Dendritic cell treated with granulocyte-macrophage colony-stimulating factor and Interleukin-4, amounts not matched to agents 40 ng/mL and 50 ng/mL, for 4 days (primary cell): ENCODE data around the gene CD40.

Source experiments
- H3K27ac Mint-ChIP-seq: one replicate; pipeline ENCODE4 v1.8.0; 2022; ENCODE audit warnings: mild to moderate bottlenecking, mixed read lengths
- H3K27me3 Mint-ChIP-seq: one replicate; pipeline ENCODE4 v1.8.0; 2022; ENCODE audit warnings: mild to moderate bottlenecking, mixed read lengths
- H3K36me3 Mint-ChIP-seq: one replicate; pipeline ENCODE4 v1.8.0; 2022; ENCODE audit warnings: low read depth, mixed read lengths
- H3K4me1 Mint-ChIP-seq: one replicate; pipeline ENCODE4 v1.8.0; 2022; ENCODE audit warnings: low read depth, mixed read lengths
- H3K4me3 Mint-ChIP-seq: one replicate; pipeline ENCODE4 v1.8.0; 2022; ENCODE audit warnings: mild to moderate bottlenecking, moderate library complexity, mixed read lengths
- H3K9me3 Mint-ChIP-seq: one replicate; pipeline ENCODE4 v1.8.0; 2022; ENCODE audit warnings: mixed read lengths
- intact Hi-C: fragments of 100-400 bp; cut with micrococcal nuclease; formaldehyde crosslinking; loops from one replicate; pipeline ENCODE4 v1.15.0; 2022

CD40 gene

GRCh38 chr20:46169245-46170171, 51.4 kb downstream of the CD40 start:
- H3K36me3 Mint-ChIP-seq, result no peaks in the 10 kb centered on the region
- no peak overlapping the region for H3K27ac Mint-ChIP-seq
- no peak overlapping the region for H3K4me3 Mint-ChIP-seq
- no peaks in the 10 kb centered on the region for H3K4me1 Mint-ChIP-seq
- H3K27me3 Mint-ChIP-seq, result peaks cover 58% of the 10 kb centered on the region
- H3K9me3 Mint-ChIP-seq, result no peaks in the 10 kb centered on the region
- intact Hi-C loops, result no loop called here

- intact Hi-C loops, result no loop called here
- no peak overlapping the region for H3K4me3 Mint-ChIP-seq
- H3K4me1 Mint-ChIP-seq, result no peaks in the 10 kb centered on the region
- no peak overlapping the region for H3K27ac Mint-ChIP-seq
- H3K9me3 Mint-ChIP-seq, result no peaks in the 10 kb centered on the region
- H3K36me3 Mint-ChIP-seq, result no peaks in the 10 kb centered on the region
- peaks cover 67% of the 10 kb centered on the region for H3K27me3 Mint-ChIP-seq
Observed at GRCh38 chr20:46171476-46171875, 53.4 kb downstream of the CD40 start.

- no peak overlapping the region for H3K27ac Mint-ChIP-seq
- H3K4me3 Mint-ChIP-seq, result no peak overlapping the region
- H3K27me3 Mint-ChIP-seq, result peaks cover 67% of the 10 kb centered on the region
- no peaks in the 10 kb centered on the region for H3K4me1 Mint-ChIP-seq
- intact Hi-C loops, result no loop called here
- H3K36me3 Mint-ChIP-seq, result no peaks in the 10 kb centered on the region
- H3K9me3 Mint-ChIP-seq, result no peaks in the 10 kb centered on the region
Observed at GRCh38 chr20:46171909-46172308, 53.8 kb downstream of the CD40 start.

- intact Hi-C loops, result no loop called here
- Mint-ChIP-seq H3K36me3 (no peaks in the 10 kb centered on the region), H3K27me3 (peaks cover 69% of the 10 kb centered on the region), H3K4me1 (no peaks in the 10 kb centered on the region), H3K27ac (no peak overlapping the region), H3K4me3 (no peak overlapping the region), H3K9me3 (no peaks in the 10 kb centered on the region)
Observed at GRCh38 chr20:46172455-46172854, 54.3 kb downstream of the CD40 start.

- H3K27me3 Mint-ChIP-seq, result peaks cover 73% of the 10 kb centered on the region
- no peak overlapping the region for H3K4me3 Mint-ChIP-seq
- intact Hi-C loops, result no loop called here
- H3K9me3 Mint-ChIP-seq, result no peaks in the 10 kb centered on the region
- no peak overlapping the region for H3K27ac Mint-ChIP-seq
- no peaks in the 10 kb centered on the region for H3K36me3 Mint-ChIP-seq
- H3K4me1 Mint-ChIP-seq, result no peaks in the 10 kb centered on the region
Observed at GRCh38 chr20:46172961-46173536, 54.9 kb downstream of the CD40 start.

- Mint-ChIP-seq H3K36me3 (no peaks in the 10 kb centered on the region), H3K4me1 (no peaks in the 10 kb centered on the region), H3K27me3 (peaks cover 80% of the 10 kb centered on the region)
Observed at GRCh38 chr20:46173652-46174468, 55.7 kb downstream of the CD40 start.

GRCh38 chr20:46174469-46175126, 56.5 kb downstream of the CD40 start:
- no peak overlapping the region for H3K4me3 Mint-ChIP-seq
- no peak overlapping the region for H3K27ac Mint-ChIP-seq
- H3K36me3 Mint-ChIP-seq, result no peaks in the 10 kb centered on the region
- no peaks in the 10 kb centered on the region for H3K9me3 Mint-ChIP-seq
- no peaks in the 10 kb centered on the region for H3K4me1 Mint-ChIP-seq
- H3K27me3 Mint-ChIP-seq, result peaks cover 83% of the 10 kb centered on the region
- intact Hi-C loops, result loop anchor here (2.0 kb wide), 1 partner anchor 160 kb away; no protein-coding TSS in a partner anchor

More at GRCh38 chr20:46173652-46174468, 55.7 kb downstream of the CD40 start:
- Mint-ChIP-seq H3K9me3 (no peaks in the 10 kb centered on the region), H3K27ac (no peak overlapping the region), H3K4me3 (no peak overlapping the region)
- intact Hi-C loops, result loop anchor here (2.0 kb wide), 1 partner anchor 159 kb away; no protein-coding TSS in a partner anchor

- Mint-ChIP-seq H3K36me3 (no peaks in the 10 kb centered on the region), H3K9me3 (no peaks in the 10 kb centered on the region), H3K4me3 (no peak overlapping the region), H3K4me1 (no peaks in the 10 kb centered on the region), H3K27me3 (peaks cover 88% of the 10 kb centered on the region), H3K27ac (no peak overlapping the region)
- intact Hi-C loops, result loop anchor here (2.0 kb wide), 1 partner anchor 160 kb away; no protein-coding TSS in a partner anchor
Observed at GRCh38 chr20:46175127-46175494, 57.0 kb downstream of the CD40 start.

GRCh38 chr20:46176739-46177378, 58.7 kb downstream of the CD40 start:
- Mint-ChIP-seq H3K27me3 (peaks cover 88% of the 10 kb centered on the region), H3K27ac (no peak overlapping the region), H3K9me3 (no peaks in the 10 kb centered on the region), H3K4me1 (no peaks in the 10 kb centered on the region), H3K36me3 (no peaks in the 10 kb centered on the region), H3K4me3 (no peak overlapping the region)
- intact Hi-C loops, result no loop called here

- Mint-ChIP-seq H3K27me3 (peaks cover 88% of the 10 kb centered on the region), H3K36me3 (no peaks in the 10 kb centered on the region), H3K9me3 (no peaks in the 10 kb centered on the region), H3K27ac (no peak overlapping the region), H3K4me3 (no peak overlapping the region), H3K4me1 (no peaks in the 10 kb centered on the region)
- intact Hi-C loops, result no loop called here
Observed at GRCh38 chr20:46177768-46178167, 59.7 kb downstream of the CD40 start.

- Mint-ChIP-seq H3K9me3 (no peaks in the 10 kb centered on the region), H3K4me1 (no peaks in the 10 kb centered on the region), H3K27me3 (peaks cover 80% of the 10 kb centered on the region), H3K36me3 (no peaks in the 10 kb centered on the region), H3K27ac (no peak overlapping the region), H3K4me3 (no peak overlapping the region)
- intact Hi-C loops, result no loop called here
Observed at GRCh38 chr20:46178891-46179290, 60.8 kb downstream of the CD40 start.
